Gastrocnemius medialis (tissue), 4 donors: ENCODE results near the gene ARHGAP19. TPM values are rescaled to one million over a fixed set of nuclear protein-coding genes. Genes with fewer than 3 reads are reported as not detected.

ENCODE experiments used
- ATAC-seq, 2 donors: fragments of 150-250 bp; one replicate each; pipeline ENCODE4 v1.9.1; 2016
- DNase-seq, 2 donors: peaks; one replicate each; pipeline ENCODE4 v3.0.0-alpha.2; 2019
- H3K27ac ChIP-seq, 4 donors: fragments of 200-600 bp; sonication (generic); 1 replicate in 1 of 4; 2 replicates in 3 of 4; pipeline ENCODE4 v1.5.1; 2016 to 2018; ENCODE audit warnings: mild to moderate bottlenecking in 2 of 4, moderate library complexity in 1 of 4
- H3K27me3 ChIP-seq, 3 donors: fragments of 200-600 bp; sonication (generic) in 2 of 3; 1 replicate in 1 of 3; 2 replicates in 2 of 3; pipeline versions ENCODE4 v1.5.1 to v1.6.0; 2016 to 2019; ENCODE audit warnings: mild to moderate bottlenecking in 1 of 3, moderate library complexity in 1 of 3
- H3K36me3 ChIP-seq, 2 donors: fragments of 200-600 bp; sonication (generic) in 1 of 2; one replicate each; pipeline ENCODE4 v1.5.1; 2017 to 2018
- H3K4me1 ChIP-seq, 2 donors: fragments of 200-600 bp; sonication (generic) in 1 of 2; one replicate each; pipeline ENCODE4 v1.5.1; 2016 to 2017; ENCODE audit warnings: mild to moderate bottlenecking in 2 of 2
- H3K4me3 ChIP-seq, 4 donors: fragments of 200-600 bp; sonication (generic) in 3 of 4; 1 replicate in 1 of 4; 2 replicates in 3 of 4; pipeline ENCODE4 v1.5.1; 2016 to 2019; ENCODE audit warnings: mild to moderate bottlenecking in 2 of 4
- H3K9me3 ChIP-seq, 3 donors: fragments of 200-600 bp; sonication (generic) in 2 of 3; 1 replicate in 1 of 3; 2 replicates in 2 of 3; pipeline ENCODE4 v1.5.1; 2016 to 2019
- POLR2A ChIP-seq, 2 donors: fragments of 450-650 bp; IDR thresholded peaks; one replicate each; pipeline ENCODE4 v1.6.1; 2017; ENCODE audit warnings: antibody characterized with exemption in 2 of 2, mild to moderate bottlenecking in 2 of 2, moderate library complexity in 2 of 2
- in situ Hi-C, 4 donors: fragments of 200-750 bp; cut with MboI; loops; one replicate each; pipeline versions ENCODE4 v1.15.0 to v1.8.0; 2017; ENCODE audit warnings: low sequenced_read_pairs in 4 of 4
- intact Hi-C: fragments of 100-400 bp; cut with DNase I; formaldehyde crosslinking; loops from one replicate; pipeline ENCODE4 v1.15.1; 2023; ENCODE audit warnings: low total_unique reads
- total RNA-seq, 4 donors: library from RNA; depleted of rRNA; stranded (reverse); fragments of >200 nt; gene quantifications; one replicate each; pipeline versions ENCODE4 v1.1.0 to v1.2.3, GENCODE V29; 2016
- TF ChIP-seq, protein P1 (sequence below), 5 experiments: fragments of 450-650 bp in 3 of 5; fragments of 200-600 bp in 2 of 5; sonication (generic) in 2 of 5; IDR thresholded peaks in 4 of 5; conservative IDR thresholded peaks in 1 of 5; 1 replicate in 4 of 5; 2 replicates in 1 of 5; pipeline ENCODE4 v1.5.1; 2016 to 2019; ENCODE audit warnings: antibody characterized with exemption in 5 of 5, mild to moderate bottlenecking in 3 of 5, moderate library complexity in 3 of 5

Gene ARHGAP19
- total RNA-seq, 4 donors from 2014 or later, result 1.7 to 12.3 (median 2.4) TPM

DNA sequence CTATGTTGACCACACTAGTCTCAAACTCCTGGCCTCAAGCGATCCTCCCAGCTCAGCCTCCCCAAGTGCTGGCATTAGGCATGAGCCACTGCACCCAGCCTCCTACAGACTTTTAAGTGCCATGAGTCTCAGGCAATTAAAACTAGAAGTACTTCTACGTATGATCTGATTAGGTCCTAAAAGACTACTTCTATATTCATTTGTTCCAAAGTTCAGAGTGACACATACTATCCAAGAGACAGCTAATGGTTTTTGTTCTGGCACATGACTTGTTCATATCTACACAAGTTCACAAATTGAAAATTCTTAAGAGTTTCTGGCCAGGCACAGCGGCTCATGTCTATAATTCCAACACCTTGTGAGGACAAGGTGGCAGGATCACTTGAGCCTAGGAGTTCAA is 11.7 kb downstream of the ARHGAP19 start:
- H3K9me3 ChIP-seq, result no peaks in the 10 kb centered on the region
- no peak overlapping the region for H3K27ac ChIP-seq
- no peaks in the 10 kb centered on the region for H3K27me3 ChIP-seq
- intact Hi-C loops (no loop called here), in situ Hi-C loops (loop anchor here in 2 of 4 donors (5.0 to 10.0 kb wide), 3 partner anchors 47 to 74 kb away; partner anchors contain the start of gene FRAT2 (in 1 of the 2))
- ATAC-seq (no peak), DNase-seq (no peak)
- no peaks in the 10 kb centered on the region for H3K36me3 ChIP-seq
- TF ChIP-seq, protein P1, sequence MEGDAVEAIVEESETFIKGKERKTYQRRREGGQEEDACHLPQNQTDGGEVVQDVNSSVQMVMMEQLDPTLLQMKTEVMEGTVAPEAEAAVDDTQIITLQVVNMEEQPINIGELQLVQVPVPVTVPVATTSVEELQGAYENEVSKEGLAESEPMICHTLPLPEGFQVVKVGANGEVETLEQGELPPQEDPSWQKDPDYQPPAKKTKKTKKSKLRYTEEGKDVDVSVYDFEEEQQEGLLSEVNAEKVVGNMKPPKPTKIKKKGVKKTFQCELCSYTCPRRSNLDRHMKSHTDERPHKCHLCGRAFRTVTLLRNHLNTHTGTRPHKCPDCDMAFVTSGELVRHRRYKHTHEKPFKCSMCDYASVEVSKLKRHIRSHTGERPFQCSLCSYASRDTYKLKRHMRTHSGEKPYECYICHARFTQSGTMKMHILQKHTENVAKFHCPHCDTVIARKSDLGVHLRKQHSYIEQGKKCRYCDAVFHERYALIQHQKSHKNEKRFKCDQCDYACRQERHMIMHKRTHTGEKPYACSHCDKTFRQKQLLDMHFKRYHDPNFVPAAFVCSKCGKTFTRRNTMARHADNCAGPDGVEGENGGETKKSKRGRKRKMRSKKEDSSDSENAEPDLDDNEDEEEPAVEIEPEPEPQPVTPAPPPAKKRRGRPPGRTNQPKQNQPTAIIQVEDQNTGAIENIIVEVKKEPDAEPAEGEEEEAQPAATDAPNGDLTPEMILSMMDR (IDR thresholded peaks at IDR 0.05 in 4 of 5, conservative IDR thresholded peaks at IDR 0.05 in 1 of 5), result no peak
- peaks cover 21% of the 10 kb centered on the region in 2 donors for H3K4me1 ChIP-seq
- H3K4me3 ChIP-seq, result no peak overlapping the region

DNA sequence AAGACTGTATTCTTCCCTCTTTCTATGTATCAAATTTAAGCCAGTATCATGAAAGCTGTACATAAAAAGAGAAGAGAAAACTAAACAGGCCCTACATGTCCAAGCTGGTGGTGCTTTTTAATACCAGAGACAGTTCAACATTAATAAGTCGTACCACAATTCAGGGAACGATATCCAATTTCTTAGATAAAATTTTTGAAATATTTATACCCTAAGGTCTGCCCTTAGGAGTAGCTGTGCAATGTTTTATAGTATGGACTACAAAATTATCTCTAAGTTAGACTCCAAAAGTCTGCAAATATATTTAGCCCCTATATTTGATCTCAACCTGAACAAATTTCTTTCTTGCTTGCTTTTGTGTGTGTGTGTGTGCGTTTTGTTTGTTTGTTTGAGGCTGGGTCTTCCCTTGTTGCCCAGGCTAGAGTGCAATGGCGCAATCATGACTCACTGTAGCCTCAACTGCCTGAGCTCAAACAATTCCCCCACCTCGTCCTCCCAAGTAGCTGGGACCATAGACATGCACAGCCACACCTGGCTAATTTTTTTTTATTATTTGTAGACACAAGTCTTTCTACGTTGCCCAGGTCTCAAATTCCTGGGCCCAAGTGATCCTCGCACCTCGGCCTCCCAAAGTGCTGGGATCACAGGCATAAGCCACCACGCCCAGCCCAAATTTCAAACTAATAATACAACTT is 13.2 kb downstream of the ARHGAP19 start:
- ATAC-seq (no peak), DNase-seq (peak in 1 of 2 donors; percentile 16)
- no peak for TF ChIP-seq POLR2A (IDR thresholded peaks at IDR 0.05)
- TF ChIP-seq, protein P1 (IDR thresholded peaks at IDR 0.05 in 4 of 5, conservative IDR thresholded peaks at IDR 0.05 in 1 of 5), result no peak
- Histone ChIP-seq H3K4me3 (no peak overlapping the region), H3K27me3 (no peaks in the 10 kb centered on the region), H3K27ac (peak overlapping the region; percentile 43 to 68 (median 52)), H3K4me1 (peaks cover 21% of the 10 kb centered on the region in 2 donors), H3K9me3 (no peaks in the 10 kb centered on the region), H3K36me3 (no peaks in the 10 kb centered on the region)
- intact Hi-C loops, result loop anchor here (2.0 to 5.0 kb wide), 2 partner anchors 38 to 54 kb away; partner anchors contain the start of gene FRAT1
- in situ Hi-C loops, result no loop called here

DNA sequence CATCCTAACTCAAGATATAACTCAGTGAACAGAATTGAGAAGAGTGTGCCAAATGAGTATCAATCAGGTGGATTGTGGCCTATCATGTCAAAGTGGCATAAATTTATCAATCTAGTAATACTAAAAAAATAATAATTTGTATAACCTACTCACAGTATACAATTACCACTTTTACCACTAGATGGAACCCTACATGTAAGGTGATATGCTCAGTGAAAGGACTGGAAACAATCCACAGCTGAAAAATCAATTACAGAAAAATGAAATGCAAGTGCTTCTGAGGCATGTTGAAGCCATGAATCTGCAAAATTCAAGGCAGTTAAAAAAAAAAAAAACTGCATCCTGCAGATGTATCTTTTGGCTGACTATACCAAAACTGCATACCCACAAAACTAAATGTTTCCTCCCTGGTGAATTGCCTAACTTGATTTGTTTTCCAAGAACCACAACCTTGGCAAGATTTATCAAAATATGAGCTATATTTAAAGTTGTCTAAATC is 13.9 kb downstream of the ARHGAP19 start:
- H3K4me3 ChIP-seq, result no peak overlapping the region
- peaks cover 21% of the 10 kb centered on the region in 2 donors for H3K4me1 ChIP-seq
- DNase-seq, result no peak
- intact Hi-C loops, result loop anchor here (2.0 to 5.0 kb wide), 2 partner anchors 39 to 54 kb away; partner anchors contain the start of gene FRAT1
- no peak for TF ChIP-seq POLR2A (IDR thresholded peaks at IDR 0.05)
- TF ChIP-seq, protein P1 (IDR thresholded peaks at IDR 0.05 in 4 of 5, conservative IDR thresholded peaks at IDR 0.05 in 1 of 5), result peak; percentile 60 to 83 (median 71)
- no peaks in the 10 kb centered on the region for H3K36me3 ChIP-seq
- ATAC-seq, result peak; percentile 94 to 96
- no peaks in the 10 kb centered on the region for H3K27me3 ChIP-seq
- peak overlapping the region; percentile 43 to 68 (median 52) for H3K27ac ChIP-seq
- in situ Hi-C loops, result no loop called here
- H3K9me3 ChIP-seq, result no peaks in the 10 kb centered on the region

DNA sequence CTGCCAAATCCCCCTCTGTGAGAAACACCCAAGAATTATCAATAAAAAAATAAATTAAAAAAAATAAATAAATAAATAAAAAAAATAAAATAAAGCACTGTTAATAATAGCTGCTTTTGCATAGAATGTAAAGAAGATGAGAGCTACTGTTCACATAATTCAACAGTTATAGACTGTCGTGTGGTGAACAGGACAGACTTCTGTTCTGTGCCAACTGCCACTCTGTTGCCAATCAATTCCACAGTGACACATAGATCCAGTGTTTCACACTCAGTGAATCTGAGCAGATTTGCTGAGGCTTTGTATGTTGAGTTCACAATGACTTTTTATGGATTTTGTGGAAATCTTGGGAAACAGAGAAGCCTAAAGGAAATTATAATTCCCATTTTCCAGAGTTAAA is 14.9 kb downstream of the ARHGAP19 start:
- H3K4me1 ChIP-seq, result peaks cover 21% of the 10 kb centered on the region in 2 donors
- DNase-seq (no peak), ATAC-seq (no peak)
- intact Hi-C loops (loop anchor here (5.0 kb wide), 1 partner anchor 40 kb away; the partner anchor contains the start of gene FRAT1), in situ Hi-C loops (no loop called here)
- no peak overlapping the region for H3K27ac ChIP-seq
- H3K27me3 ChIP-seq, result no peaks in the 10 kb centered on the region
- H3K36me3 ChIP-seq, result no peaks in the 10 kb centered on the region
- H3K9me3 ChIP-seq, result no peaks in the 10 kb centered on the region
- no peak overlapping the region for H3K4me3 ChIP-seq
- TF ChIP-seq, protein P1 (IDR thresholded peaks at IDR 0.05 in 4 of 5, conservative IDR thresholded peaks at IDR 0.05 in 1 of 5), result no peak
- no peak for TF ChIP-seq POLR2A (IDR thresholded peaks at IDR 0.05)
